Transverse colon (tissue), 4 donors: ENCODE results near the gene EIF2A. TPM values are rescaled to one million over a fixed set of nuclear protein-coding genes. Genes with fewer than 3 reads are reported as not detected.

Experiments
- DNase-seq: peaks from one replicate; pipeline ENCODE4 v3.0.0-alpha.2; 2019
- H3K27ac ChIP-seq, 4 donors: fragments of 200-600 bp; sonication (generic); 2 replicates each; pipeline ENCODE4 v1.5.1; 2016 to 2018; ENCODE audit warnings: inconsistent platforms in 4 of 4
- H3K27me3 ChIP-seq: fragments of 200-600 bp; sonication (generic); 2 replicates; pipeline ENCODE4 v1.5.1; 2017; ENCODE audit warnings: inconsistent platforms
- H3K36me3 ChIP-seq, 4 donors: fragments of 200-600 bp; sonication (generic); 2 replicates each; pipeline ENCODE4 v1.5.1; 2017 to 2019; ENCODE audit warnings: inconsistent platforms in 4 of 4
- H3K4me1 ChIP-seq, 4 donors: fragments of 200-600 bp; sonication (generic); 2 replicates each; pipeline ENCODE4 v1.5.1; 2017 to 2020; ENCODE audit warnings: inconsistent platforms in 4 of 4
- H3K4me3 ChIP-seq, 4 donors: fragments of 200-600 bp; sonication (generic); 1 replicate in 1 of 4; 2 replicates in 3 of 4; pipeline versions ENCODE4 v1.5.1 to v1.6.1; 2017 to 2019; ENCODE audit warnings: inconsistent platforms in 4 of 4
- H3K9me3 ChIP-seq, 2 donors: fragments of 200-600 bp; sonication (generic); 2 replicates each; pipeline ENCODE4 v1.5.1; 2017 to 2019; ENCODE audit warnings: inconsistent platforms in 2 of 2
- CTCF ChIP-seq, 5 experiments: fragments of 200-600 bp in 3 of 5; fragments of 450-650 bp in 2 of 5; sonication (generic) in 3 of 5; IDR thresholded peaks; 1 replicate in 2 of 5; 2 replicates in 3 of 5; pipeline ENCODE4 v1.5.1; 2016 to 2017; ENCODE audit warnings: antibody characterized with exemption in 5 of 5, inconsistent platforms in 3 of 5, mild to moderate bottlenecking in 2 of 5, moderate library complexity in 1 of 5
- EP300 ChIP-seq: sonication (generic); formaldehyde crosslinking; IDR thresholded peaks from one replicate; pipeline ENCODE4 v1.6.1; 2017; ENCODE audit warnings: antibody characterized with exemption, low read depth
- POLR2A ChIP-seq: fragments of 450-650 bp; IDR thresholded peaks from one replicate; pipeline ENCODE4 v1.6.1; 2016; ENCODE audit warnings: antibody characterized with exemption, mild to moderate bottlenecking, moderate library complexity
- POLR2AphosphoS5 ChIP-seq, 3 donors: sonication (generic); formaldehyde crosslinking; IDR thresholded peaks; one replicate each; pipeline ENCODE4 v1.6.1; 2016; ENCODE audit warnings: antibody characterized with exemption in 3 of 3
- WGBS, 2 donors: methylation state at CpG; one replicate each; pipeline ENCODE4 v1.1.5; 2018; ENCODE audit warnings: low coverage in 1 of 2; 5-methylcytosine and 5-hydroxymethylcytosine counted together
- in situ Hi-C, 4 donors: fragments of 200-750 bp; cut with MboI; loops; one replicate each; pipeline versions ENCODE4 v1.15.0 to v1.15.1; 2017; ENCODE audit warnings: low sequenced_read_pairs in 3 of 4, low pct_ligation_motif_present in 1 of 4, low pct_unique_long_range_greater_than_20kb in 1 of 4
- intact Hi-C: fragments of 100-400 bp; cut with DNase I; formaldehyde crosslinking; loops from one replicate; pipeline ENCODE4 v1.15.1; 2023; ENCODE audit warnings: low total_unique reads
- total RNA-seq, 4 donors: library from RNA; depleted of rRNA; stranded (reverse); fragments of >200 nt; gene quantifications; one replicate each; pipeline ENCODE4 v1.1.0, GENCODE V29; 2016

The EIF2A gene
- total RNA-seq, 4 donors from 2014 or later: 20.9 to 132 (median 72.2) TPM

GRCh38 chr3:150603153-150603979 is 56.8 kb downstream of the EIF2A start, which contains the start of gene SELENOT:
SELENOT (plus strand) TSS chr3:150603321; CDS start chr3:150603363, 42 bp downstream.
- in situ Hi-C loops (loop anchor here in 1 of 4 donors (10.0 kb wide), 1 partner anchor 161 kb away; the partner anchor contains the start of gene SIAH2), intact Hi-C loops (no loop called here)

GRCh38 chr3:150603980-150604319 is 57.4 kb downstream of the EIF2A start:
- TF ChIP-seq EP300 (no peak), POLR2AphosphoS5 (IDR thresholded peaks at IDR 0.05) (no peak), POLR2A (no peak), CTCF (IDR thresholded peaks at IDR 0.05) (no peak)
- peak overlapping the region; percentile 63 to 76 (median 68) for H3K4me3 ChIP-seq
- intact Hi-C loops: no loop called here
- no peaks in the 10 kb centered on the region for H3K36me3 ChIP-seq
- H3K27ac ChIP-seq: peak overlapping the region; percentile 96 to 98 (median 97)
- peaks cover 17 to 53% (median 35%) of the 10 kb centered on the region in 4 donors for H3K4me1 ChIP-seq
- DNase-seq: no peak
- H3K27me3 ChIP-seq: no peaks in the 10 kb centered on the region
- no peaks in the 10 kb centered on the region for H3K9me3 ChIP-seq
- in situ Hi-C loops: loop anchor here in 1 of 4 donors (10.0 kb wide), 1 partner anchor 161 kb away; the partner anchor contains the start of gene SIAH2
- 0 to 1% methylated on average over 4 to 11 of the region's 11 CpGs for WGBS, 2 donors

More at GRCh38 chr3:150603153-150603979, 56.8 kb downstream of the EIF2A start, which contains the start of gene SELENOT:
- Histone ChIP-seq H3K4me1 (peaks cover 17 to 48% (median 34%) of the 10 kb centered on the region in 4 donors), H3K27ac (peak within 1 kb of the TSS; percentile 96 to 98 (median 97)), H3K4me3 (peak within 1 kb of the TSS; percentile 63 to 76 (median 68)), H3K27me3 (no peaks in the 10 kb centered on the region), H3K9me3 (no peaks in the 10 kb centered on the region), H3K36me3 (no peaks in the 10 kb centered on the region)
- 0 to 1% methylated on average over 15 to 50 of the region's 69 CpGs for WGBS, 2 donors
- DNase-seq: peak; percentile 95
- TF ChIP-seq CTCF (IDR thresholded peaks at IDR 0.05) (peak in 4 of 5 experiments; percentile 22 to 53 (median 34)), POLR2AphosphoS5 (IDR thresholded peaks at IDR 0.05) (peak; percentile 93 to 98 (median 97)), POLR2A (peak; percentile 98), EP300 (no peak)

GRCh38 chr3:150605998-150606641 is 59.5 kb downstream of the EIF2A start:
- H3K36me3 ChIP-seq: no peaks in the 10 kb centered on the region
- no peaks in the 10 kb centered on the region for H3K27me3 ChIP-seq
- intact Hi-C loops (no loop called here), in situ Hi-C loops (loop anchor here in 1 of 4 donors (10.0 kb wide), 1 partner anchor 159 kb away; the partner anchor contains the start of gene SIAH2)
- no peak for DNase-seq
- peaks cover 17 to 71% (median 40%) of the 10 kb centered on the region in 4 donors for H3K4me1 ChIP-seq
- TF ChIP-seq POLR2A: no peak
- TF ChIP-seq EP300: no peak
- no peak for TF ChIP-seq CTCF (IDR thresholded peaks at IDR 0.05)
- WGBS, 2 donors: 51 to 55% methylated on average over 6 to 9 of the region's 9 CpGs
- H3K4me3 ChIP-seq: peak overlapping the region in 1 of 4 donors; percentile 2
- no peaks in the 10 kb centered on the region for H3K9me3 ChIP-seq
- peak overlapping the region in 1 of 4 donors; percentile 96 for H3K27ac ChIP-seq
